Urothelium cell line (cell line): Measurements from ENCODE around the gene OSGIN1.

Source experiments
- DNase-seq: peaks from one replicate; pipeline ENCODE4 v3.0.0; 2011; ENCODE audit warnings: low spot score, mixed read lengths
- FAIRE-seq: peaks from 2 replicates; lab custom pipeline; 2011; peaks lifted over from hg19 to GRCh38; lab: Jason Lieb, UNC

OSGIN1 gene

DNA sequence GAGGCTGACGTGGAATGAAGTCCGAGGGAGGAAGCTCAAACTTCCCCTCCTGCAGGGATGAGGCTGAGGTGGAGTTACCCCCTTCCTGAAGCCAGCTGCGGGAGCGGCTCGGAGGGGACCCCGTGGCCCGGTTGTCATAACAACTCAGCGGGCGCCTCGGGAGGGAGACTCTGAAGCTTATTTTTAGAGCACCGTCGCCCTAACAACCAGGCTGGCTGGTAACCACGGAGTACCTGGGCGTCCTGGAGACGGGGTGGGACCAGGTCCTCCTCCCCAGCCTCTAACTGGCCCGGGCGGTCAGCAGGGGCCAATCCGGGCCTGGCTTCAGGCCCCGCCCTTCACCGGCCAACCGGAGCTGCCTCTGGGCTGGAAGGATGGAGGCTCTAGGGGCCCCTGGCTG is 42.7 kb downstream of the OSGIN1 start:
- FAIRE-seq: no peak
- no peak for DNase-seq

DNA sequence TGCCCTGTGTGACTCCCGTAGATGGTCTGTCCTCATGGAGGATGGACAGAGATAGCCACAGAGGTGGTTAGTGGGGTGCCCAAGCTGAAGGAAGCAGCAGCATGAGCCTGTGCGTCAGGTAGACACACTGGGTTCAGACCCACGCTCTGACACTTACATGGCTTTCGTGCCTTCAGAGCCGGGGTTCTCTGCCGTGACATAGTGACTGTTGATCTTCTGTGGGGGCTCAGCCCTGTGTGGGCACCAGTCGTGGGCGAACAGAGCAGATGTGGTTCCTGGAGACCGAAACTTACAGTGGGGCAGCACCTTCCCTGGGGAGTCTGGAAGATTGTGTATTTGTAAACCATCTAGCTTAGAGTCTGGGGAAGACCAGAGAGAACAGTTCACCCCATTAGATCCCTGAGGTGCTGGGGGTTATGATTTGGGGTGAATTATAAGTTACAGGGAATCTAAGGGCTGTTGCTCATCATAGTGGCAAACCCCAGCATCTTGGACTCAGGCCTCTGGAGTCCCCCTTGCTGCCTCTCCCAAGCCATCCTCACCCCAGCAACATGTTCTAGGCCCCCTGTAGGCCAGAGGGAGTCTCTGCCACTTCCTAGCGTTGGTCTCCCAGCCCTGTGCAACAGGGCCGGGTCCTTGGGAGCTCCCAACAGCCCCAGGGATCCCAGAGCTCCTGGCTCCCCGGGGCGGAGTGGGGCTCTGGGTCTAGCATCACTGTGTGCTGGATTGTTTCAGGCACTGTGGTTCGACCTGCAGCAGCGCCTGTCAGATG is 43.6 kb downstream of the OSGIN1 start:
- no peak for FAIRE-seq
- DNase-seq: no peak

DNA sequence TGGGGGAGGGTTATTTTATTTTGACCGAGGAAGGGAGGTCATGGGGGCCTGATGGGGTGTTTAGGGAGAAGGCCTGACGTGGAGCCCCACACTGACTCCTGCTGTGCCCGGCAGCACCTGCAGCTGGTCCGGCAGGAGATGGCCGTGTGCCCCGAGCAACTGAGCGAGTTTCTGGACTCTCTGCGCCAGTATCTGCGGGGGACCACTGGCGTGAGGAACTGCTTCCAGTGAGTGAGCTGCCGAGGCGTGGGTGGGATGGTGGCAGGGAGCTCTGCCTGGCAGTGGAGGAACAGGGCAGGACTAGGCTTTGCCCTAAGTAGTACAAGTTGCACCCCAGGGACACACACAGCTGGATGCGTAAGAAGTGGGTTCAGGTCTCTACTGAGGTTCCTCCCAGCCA is 45.1 kb downstream of the OSGIN1 start:
- DNase-seq (no peak), FAIRE-seq (no peak)

DNA sequence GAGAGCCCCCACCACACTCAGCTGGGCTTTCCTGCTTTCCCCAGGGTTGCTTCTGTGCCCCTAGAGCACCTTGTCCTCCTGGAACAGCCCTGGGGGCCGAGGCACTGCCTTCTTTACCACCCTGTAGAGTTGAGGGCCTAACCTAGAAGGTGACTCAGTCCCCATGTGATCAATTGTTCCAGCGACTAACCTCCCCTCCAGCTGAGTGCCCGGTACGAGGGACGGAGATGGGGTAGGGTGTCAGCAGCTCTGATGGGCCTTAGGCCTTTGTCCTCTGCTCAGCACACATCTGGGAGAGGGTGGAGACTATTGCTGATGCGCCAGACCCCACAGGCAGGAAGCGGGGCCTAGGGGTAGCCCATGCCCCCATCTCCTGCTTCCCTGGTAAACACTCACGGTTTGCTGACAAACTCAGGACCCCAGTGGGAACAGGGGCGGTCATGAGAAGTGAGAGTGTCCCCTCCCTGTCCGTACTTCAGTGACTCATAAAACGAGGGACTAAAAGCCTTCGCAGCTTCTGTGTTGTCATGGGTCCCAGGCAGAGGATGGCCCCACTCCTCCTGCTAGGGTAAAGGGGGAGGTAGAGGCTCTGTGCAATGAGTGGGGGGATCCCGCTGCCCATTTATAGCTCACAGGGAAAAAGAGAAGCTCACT is 48.1 kb downstream of the OSGIN1 start:
- no peak for FAIRE-seq
- DNase-seq: no peak

DNA sequence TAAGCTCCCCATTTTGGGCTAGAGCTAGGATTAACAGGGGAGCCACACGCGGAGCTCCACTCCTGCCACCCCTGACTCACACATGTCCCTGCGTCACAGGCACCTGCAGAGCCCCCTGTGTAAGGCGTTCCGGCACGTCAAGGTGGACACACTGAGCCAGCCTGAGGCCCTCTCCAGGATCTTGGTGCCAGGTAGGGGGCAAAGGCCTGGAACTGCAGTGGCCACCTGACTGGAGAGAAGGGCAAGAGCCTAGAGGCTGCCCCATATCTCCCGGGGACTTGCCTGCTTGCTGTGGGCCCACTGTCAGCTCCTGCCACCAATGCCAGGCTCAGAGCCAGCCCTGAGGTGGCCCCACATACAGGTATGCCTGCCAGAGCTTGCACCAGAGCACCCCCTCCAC is 48.7 kb downstream of the OSGIN1 start:
- no peak for DNase-seq
- FAIRE-seq: no peak

DNA sequence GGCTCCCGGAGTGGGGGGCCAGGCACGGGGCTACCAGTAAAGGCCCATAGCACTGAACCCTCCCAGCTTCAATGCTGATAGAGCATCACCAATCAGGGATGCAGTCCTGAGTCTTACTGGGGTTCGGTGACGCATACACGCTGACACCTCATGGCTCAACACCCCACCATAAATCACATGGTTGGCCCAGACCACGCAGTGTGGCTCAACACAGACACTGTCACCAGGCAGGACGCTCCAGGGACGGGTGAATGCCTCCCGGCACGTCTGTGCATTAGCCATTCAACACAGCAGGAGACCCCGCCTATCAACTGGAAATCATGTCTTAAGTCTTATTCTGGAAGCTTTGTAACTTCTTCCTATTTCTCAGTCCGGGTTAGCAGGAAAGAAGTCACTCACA is 50.0 kb downstream of the OSGIN1 start:
- DNase-seq (no peak), FAIRE-seq (no peak)

DNA sequence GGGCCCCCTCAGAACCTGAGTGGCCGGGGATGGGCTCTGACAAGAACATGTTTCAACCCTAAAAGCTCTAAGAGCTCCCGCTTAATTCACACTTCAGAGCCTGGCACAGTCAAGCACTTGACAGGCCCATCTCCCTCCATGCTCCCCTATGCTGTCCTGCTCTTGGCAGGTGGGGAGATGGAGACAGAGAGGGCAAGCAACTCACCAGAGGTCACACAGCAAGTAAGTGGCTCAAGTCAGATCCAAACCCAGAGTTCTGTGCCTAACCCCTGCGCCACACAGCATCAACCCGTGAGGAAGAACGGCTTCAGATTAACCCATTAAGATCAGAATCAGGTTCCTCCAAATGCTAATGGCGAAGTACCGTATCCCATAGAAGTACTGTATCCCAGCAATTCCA is 51.4 kb downstream of the OSGIN1 start:
- FAIRE-seq (no peak), DNase-seq (no peak)

DNA sequence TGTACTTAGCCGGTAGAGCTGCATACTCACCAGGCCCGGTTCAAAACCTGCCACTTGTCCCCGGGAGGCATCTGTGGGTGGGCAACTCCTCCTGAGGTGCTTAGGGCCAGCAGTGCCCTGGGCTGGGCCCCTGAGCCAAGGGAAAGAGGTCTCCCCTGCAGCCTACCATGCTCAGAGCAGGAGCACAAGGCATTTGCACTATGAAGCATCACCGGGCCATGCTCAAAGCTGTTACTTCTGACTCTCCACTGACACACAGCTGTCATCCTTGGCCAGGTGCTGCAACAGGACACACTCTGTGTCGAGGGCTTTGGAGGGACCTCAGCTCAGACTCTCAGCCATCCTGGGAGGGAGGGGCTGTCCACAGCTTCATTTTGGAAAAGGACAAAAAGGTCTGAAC is 52.4 kb downstream of the OSGIN1 start:
- no peak for DNase-seq
- no peak for FAIRE-seq

DNA sequence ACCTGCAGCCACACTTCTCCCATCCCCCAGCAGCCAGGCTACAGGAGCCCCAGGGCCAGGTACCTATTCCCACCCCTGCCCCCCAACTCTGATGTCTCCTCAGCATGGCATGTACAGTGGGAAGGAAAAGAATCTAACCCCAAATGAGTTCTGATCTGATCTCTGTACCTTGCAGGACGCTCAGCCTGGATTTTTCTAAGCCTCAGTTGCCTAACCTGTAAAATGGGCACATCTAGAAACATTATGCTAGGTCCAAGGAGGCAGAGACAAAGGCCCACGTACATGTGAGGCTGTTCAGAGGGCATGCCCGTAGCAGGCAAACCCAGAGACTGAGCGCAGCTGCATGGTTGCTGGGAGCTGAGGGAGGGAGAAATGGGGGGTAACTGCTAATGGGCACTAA is 54.5 kb downstream of the OSGIN1 start:
- no peak for DNase-seq
- FAIRE-seq: no peak

DNA sequence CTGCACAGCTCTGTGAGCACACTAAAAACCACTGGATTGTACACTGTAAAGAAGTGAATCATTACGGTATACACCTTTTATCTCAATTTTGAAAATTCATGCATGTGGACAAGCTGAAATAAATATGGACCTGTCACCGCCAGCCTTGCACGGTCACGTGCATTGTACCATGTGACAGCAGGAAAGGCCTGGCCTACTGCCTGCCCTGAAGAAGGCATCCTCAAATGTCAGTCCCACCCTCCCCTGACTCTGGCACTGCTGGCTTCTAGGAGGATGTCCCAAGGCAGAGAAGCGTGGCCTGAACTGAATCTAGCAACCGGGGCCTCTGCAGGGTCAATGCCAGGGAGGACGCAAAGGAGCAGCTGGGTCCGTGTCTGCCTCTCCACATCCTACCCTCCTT is 54.9 kb downstream of the OSGIN1 start:
- FAIRE-seq: no peak
- no peak for DNase-seq

DNA sequence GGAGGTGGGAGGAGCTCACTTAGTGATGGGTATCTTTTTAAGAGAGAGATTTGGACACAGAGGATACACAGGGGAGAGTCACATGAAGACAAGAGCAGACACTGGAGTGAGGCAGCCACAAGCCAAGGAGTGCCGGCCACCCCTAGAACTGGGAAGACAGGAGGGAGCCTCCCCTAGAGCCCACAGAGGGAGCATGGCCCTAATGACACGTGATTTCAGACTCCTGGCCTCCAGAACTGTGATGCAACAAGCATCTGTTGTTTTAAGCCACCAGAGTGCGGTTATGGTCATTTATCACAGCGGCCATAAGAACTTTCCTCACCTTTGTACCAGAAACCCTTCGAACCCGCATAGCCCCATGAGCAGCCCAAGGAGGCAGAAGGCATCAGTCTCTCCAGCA is 56.2 kb downstream of the OSGIN1 start:
- FAIRE-seq (no peak), DNase-seq (no peak)

DNA sequence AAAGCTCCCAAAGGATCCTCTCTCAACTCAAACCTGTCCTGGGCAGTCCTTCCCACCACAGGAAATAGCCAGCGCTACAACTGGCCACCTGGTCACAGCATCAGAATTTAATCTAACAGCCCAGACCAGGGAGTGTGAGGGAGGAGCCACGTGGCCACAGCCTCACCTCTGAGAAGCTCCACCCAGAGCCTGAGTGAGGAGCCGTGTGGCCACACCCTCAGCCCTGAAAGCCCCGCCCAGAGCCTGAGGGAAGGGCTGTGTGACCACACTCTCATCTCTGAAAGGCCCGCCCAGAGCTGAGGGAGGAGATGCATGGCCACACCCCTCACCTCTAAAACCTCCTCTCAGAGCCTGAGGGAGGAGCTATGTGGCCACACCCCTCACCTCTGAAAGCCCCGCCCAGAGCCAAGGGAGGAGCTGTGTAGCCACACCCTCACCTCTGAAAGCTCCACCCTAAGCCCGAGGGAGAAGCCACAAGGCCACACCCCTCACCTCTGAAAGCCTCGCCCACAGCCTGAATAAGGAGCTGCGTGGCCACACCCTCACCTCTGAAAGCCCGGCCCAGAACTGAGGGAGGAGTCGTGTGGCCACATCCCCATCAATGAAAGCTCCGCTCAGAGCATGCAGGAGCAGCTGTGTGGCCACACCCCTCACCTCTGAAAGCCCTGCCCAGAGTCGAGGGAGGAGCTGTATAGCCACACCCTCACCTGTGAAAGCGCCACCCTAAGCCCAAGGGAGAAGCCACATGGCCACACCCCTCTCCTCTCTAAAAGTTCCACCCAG is 60.9 kb downstream of the OSGIN1 start:
- no peak for DNase-seq
- no peak for FAIRE-seq

DNA sequence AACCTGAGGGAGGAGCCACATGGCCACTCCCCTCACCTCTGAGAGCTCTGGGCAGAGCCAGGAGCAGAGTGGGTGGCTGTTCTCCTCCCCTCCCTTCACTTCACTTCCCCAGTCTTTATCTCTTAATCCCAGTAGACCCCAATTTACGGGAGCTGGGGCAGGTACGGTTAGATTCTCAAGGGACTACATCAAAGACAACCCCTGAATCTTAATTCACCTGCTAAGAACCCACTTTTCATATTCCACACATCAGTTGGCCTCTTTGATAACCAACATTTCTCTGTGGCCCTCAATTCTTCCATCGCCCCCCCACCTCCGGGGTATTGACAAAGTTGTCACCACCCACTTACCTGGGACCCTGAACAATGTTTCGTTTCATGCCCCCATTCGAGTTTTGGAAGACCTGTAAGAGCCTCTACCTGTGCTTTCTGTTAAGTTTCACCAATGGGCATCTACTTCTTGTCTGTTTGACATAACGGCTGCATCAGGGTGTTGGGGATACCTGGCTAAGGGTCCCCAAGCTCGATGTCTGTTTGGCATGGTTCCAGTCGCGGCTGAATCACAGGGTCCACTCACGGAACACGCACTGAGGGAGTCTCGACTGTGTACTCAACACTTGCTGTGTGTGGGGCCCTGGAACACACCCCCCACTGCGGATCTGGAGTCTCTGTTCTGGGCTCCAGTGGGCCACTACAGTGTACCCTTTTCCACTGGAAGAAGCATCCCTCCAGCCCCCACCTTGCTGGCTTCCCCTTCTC is 61.7 kb downstream of the OSGIN1 start:
- FAIRE-seq: no peak

DNA sequence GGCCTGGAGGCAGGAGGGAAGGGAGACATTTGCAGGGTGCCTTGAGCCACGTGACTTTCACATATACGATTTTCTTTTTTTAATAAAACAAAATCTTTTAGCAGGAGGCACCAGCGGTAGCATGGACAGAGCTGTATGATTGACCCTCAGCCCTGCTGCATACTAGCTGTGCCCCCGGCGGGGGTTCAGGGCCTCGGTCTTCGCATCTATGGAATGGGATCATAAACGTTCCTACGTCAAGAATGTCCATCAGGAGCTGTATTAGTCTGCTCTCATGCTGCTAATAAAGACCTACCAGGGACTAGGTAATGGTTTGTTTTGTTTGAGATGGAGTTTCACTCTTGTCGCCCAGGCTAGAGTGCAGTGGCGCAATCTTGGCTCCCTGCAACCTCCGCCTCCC is 62.4 kb downstream of the OSGIN1 start:
- DNase-seq (no peak), FAIRE-seq (no peak)

More for the DNA sequence above, 61.7 kb downstream of the OSGIN1 start:
- no peak for DNase-seq
